Chondrocyte (in vitro differentiated cells): ENCODE measurements around the gene TNFRSF12A. TPM values are rescaled to one million over a fixed set of nuclear protein-coding genes. Genes with fewer than 3 reads are reported as not detected.

ENCODE experiments used
- DNase-seq: peaks from one replicate; pipeline ENCODE4 v3.0.0; 2021; ENCODE audit warnings: mixed read lengths, low spot score
- H3K27ac Mint-ChIP-seq: one replicate; pipeline ENCODE4 v1.8.0; 2021; ENCODE audit warnings: mild to moderate bottlenecking, moderate library complexity, mixed read lengths; ENCODE audit not compliant: unreplicated experiment
- H3K27me3 Mint-ChIP-seq: 2 replicates; pipeline ENCODE4 v1.8.0; 2021; ENCODE audit warnings: low read depth, mixed read lengths
- H3K36me3 Mint-ChIP-seq: 2 replicates; pipeline ENCODE4 v1.8.0; 2021; ENCODE audit warnings: low read depth, mixed read lengths
- H3K4me1 Mint-ChIP-seq: 2 replicates; pipeline ENCODE4 v1.8.0; 2021; ENCODE audit warnings: low read depth, mild to moderate bottlenecking, mixed read lengths
- H3K4me3 Mint-ChIP-seq: one replicate; pipeline ENCODE4 v1.8.0; 2021; ENCODE audit warnings: mild to moderate bottlenecking, moderate library complexity, mixed read lengths; ENCODE audit not compliant: unreplicated experiment
- H3K9me3 Mint-ChIP-seq: 2 replicates; pipeline ENCODE4 v1.8.0; 2021; ENCODE audit warnings: low read depth, mixed read lengths
- total RNA-seq: library from RNA; stranded (reverse); gene quantifications from 3 replicates; pipeline ENCODE4 v1.2.1, GENCODE V29; 2021
- TF ChIP-seq, protein P1 (sequence below): fragments of 200-600 bp; sonication (generic); IDR thresholded peaks from 2 replicates; pipeline ENCODE4 v1.5.0; 2021; ENCODE audit warnings: antibody characterized with exemption, mild to moderate bottlenecking, moderate library complexity

TNFRSF12A gene
- total RNA-seq, 1 donor from 2014 or later: 165 TPM

DNA sequence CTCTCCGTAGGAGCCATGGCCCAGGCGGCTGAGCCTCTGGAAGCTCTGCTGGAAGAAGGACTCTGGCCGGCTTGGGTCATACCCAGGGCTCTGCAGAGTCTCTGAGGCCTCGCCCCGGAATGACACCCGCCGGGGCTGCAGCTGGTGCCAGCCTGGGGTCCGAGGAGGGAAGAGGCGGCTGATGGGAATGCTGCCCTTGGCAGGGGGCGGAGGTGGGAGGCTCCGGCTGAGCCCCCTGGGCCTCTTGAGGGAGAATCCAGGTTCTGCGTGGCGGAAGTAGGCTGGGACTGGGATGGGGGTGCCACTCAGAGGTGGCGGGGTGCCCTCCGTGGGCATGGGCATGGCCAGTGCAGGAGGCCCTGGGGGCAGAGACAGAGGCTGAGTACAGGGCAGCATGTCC lies 43.5 kb upstream of the TNFRSF12A start:
- H3K9me3 Mint-ChIP-seq: no peaks in the 10 kb centered on the region
- no peak overlapping the region for H3K4me3 Mint-ChIP-seq
- peaks cover 14% of the 10 kb centered on the region for H3K4me1 Mint-ChIP-seq
- no peaks in the 10 kb centered on the region for H3K27me3 Mint-ChIP-seq
- TF ChIP-seq, protein P1, sequence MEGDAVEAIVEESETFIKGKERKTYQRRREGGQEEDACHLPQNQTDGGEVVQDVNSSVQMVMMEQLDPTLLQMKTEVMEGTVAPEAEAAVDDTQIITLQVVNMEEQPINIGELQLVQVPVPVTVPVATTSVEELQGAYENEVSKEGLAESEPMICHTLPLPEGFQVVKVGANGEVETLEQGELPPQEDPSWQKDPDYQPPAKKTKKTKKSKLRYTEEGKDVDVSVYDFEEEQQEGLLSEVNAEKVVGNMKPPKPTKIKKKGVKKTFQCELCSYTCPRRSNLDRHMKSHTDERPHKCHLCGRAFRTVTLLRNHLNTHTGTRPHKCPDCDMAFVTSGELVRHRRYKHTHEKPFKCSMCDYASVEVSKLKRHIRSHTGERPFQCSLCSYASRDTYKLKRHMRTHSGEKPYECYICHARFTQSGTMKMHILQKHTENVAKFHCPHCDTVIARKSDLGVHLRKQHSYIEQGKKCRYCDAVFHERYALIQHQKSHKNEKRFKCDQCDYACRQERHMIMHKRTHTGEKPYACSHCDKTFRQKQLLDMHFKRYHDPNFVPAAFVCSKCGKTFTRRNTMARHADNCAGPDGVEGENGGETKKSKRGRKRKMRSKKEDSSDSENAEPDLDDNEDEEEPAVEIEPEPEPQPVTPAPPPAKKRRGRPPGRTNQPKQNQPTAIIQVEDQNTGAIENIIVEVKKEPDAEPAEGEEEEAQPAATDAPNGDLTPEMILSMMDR: no peak
- no peak for DNase-seq
- no peak overlapping the region for H3K27ac Mint-ChIP-seq
- H3K36me3 Mint-ChIP-seq: no peaks in the 10 kb centered on the region

DNA sequence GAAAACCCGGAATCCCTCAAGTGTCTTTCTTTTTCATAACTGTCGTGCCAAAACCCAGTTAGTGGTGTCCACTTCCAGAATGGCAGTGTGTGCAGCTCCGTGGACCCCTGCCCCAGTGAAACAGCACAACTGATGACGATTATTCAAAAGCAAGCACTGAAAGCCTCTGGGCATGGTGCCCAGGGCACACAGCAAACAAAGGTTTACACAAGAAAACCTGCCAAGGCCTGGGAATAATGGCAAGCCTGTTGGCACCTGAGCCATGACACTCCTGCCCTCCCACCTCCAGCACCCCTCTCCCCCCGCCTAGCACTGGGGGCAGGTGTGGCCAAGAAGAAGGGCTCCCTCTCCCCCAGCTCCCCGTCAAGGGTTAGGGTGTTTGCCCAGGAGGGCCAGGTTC lies 42.7 kb upstream of the TNFRSF12A start:
- Mint-ChIP-seq H3K4me3 (no peak overlapping the region), H3K27me3 (no peaks in the 10 kb centered on the region), H3K36me3 (no peaks in the 10 kb centered on the region), H3K27ac (no peak overlapping the region), H3K4me1 (peaks cover 17% of the 10 kb centered on the region), H3K9me3 (no peaks in the 10 kb centered on the region)
- no peak for DNase-seq
- TF ChIP-seq, protein P1: no peak

DNA sequence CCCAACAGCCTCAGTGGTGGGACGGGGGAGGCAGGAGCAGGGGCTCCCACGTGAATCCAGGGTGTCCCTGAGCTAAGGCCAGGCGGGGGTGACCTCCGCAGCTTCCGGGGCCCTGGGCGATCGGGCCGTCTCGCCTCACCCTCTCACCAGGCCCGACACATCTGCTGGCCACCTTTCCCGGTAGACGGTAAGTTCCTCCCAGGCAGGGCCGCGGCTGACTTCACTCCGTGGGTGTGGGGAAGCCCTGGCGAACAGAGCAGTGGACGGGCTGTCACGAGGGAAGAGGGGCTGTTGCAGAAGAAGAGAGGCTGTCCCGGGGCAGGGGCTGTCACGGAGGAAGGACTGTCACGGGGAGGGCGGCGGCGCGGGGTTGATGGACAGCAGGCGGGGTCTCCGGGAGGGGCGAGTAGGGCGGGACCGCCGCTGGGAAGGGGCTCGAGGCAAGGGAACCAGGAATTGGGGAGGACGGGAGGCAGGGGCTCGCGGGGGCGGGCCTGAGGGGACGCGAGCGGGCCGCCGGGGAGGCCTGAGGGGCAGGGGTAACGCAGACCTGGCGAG lies 40.4 kb upstream of the TNFRSF12A start:
- Mint-ChIP-seq H3K27me3 (no peaks in the 10 kb centered on the region), H3K4me1 (peaks cover 20% of the 10 kb centered on the region), H3K27ac (peak overlapping the region; percentile 76), H3K36me3 (no peaks in the 10 kb centered on the region), H3K4me3 (peak overlapping the region; percentile 72), H3K9me3 (no peaks in the 10 kb centered on the region)
- TF ChIP-seq, protein P1: no peak
- no peak for DNase-seq

DNA sequence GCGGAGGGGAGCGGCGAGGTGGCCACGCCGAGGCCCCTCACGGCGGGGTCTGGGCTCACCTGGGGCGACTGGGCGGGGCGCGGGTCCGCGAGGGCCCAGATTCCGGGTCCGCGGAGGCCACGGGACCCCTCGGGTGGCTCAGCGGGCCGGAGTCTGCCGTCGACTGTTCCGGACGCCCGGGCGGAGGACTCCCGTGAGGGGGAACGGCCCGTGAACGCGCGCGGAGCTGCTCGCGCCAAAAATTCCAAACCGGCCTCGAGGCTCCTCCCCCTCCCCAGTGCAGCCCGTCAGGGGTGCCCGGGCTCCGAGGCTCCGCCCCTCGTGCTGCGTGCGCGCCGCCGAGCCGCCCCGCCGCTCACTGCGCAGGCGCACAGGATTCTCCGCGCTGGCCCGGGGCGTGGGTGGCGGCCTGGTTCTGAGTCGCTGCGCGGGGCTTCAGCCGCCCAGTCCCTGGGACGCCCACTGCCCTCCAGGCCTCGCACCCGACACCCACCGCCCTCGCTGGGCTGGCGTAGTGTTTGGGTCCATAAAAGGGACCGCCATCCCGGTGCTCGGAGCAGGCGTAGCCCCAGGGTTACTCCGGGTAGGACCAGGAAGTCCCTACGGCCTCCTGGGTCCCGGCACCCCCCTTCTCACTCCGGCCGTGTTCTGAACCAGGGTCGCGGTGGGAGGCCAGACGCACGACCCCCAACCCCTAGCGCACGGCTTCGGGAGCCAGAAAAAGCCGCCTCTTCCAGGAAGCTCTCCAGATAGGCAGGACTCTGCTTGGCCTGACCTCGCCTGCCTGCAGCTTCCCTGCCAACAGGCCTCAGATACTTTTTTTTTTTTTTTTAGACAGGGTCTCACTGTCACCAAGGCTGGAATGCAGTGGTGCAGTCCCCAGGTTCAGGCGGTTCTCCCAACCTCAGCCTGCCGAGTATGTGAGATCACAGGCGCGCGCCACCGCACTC lies 39.7 kb upstream of the TNFRSF12A start, which contains the start of gene PKMYT1:
TSS of gene PKMYT1 (minus strand) at position 220 of the 950 bp plus-strand sequence. CDS start 789 bp downstream, outside the sequence.
- H3K27me3 Mint-ChIP-seq: no peaks in the 10 kb centered on the region
- H3K9me3 Mint-ChIP-seq: no peaks in the 10 kb centered on the region
- peaks cover 20% of the 10 kb centered on the region for H3K4me1 Mint-ChIP-seq
- no peak for DNase-seq
- peak within 1 kb of the TSS; percentile 76 for H3K27ac Mint-ChIP-seq
- peak within 1 kb of the TSS; percentile 72 for H3K4me3 Mint-ChIP-seq
- no peaks in the 10 kb centered on the region for H3K36me3 Mint-ChIP-seq
- TF ChIP-seq, protein P1: no peak

DNA sequence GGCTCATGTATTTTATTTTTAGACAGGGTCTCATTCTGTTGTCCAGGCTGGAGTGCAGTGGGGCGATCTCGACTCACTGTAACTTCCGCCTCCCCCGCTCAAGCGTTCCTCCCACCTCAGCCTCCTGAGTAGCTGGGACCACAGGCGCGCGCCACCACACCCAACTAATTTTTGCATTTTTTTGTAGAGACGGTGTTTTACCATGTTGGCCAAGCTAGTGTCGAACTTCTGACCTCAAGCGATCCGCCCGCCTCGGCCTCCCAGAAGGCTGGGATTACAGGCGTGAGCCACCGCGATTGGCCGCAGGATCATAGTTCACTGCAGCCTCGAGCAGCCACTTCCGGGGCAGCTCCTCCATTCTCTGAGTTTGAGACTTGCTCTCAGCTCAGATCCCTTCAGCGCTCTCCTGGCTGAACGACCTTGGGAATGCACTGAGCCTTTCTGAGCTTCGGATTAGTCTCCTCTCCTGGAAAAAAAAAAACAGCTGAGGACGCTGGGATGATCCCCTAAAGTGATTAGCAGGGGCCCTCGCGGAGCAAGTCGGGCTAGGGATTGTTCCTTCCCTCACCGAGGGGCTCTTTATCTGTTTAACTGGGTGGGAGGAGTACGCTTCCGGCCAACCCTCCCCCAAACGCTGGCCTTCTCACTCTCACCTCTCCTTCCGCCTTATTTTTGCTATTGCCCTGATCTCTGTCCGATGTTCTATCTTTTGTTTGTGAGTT lies 38.8 kb upstream of the TNFRSF12A start:
- H3K27me3 Mint-ChIP-seq: no peaks in the 10 kb centered on the region
- no peaks in the 10 kb centered on the region for H3K36me3 Mint-ChIP-seq
- peak overlapping the region; percentile 72 for H3K4me3 Mint-ChIP-seq
- peaks cover 20% of the 10 kb centered on the region for H3K4me1 Mint-ChIP-seq
- H3K27ac Mint-ChIP-seq: peak overlapping the region; percentile 77
- TF ChIP-seq, protein P1: no peak
- DNase-seq: no peak
- H3K9me3 Mint-ChIP-seq: no peaks in the 10 kb centered on the region
